Liver (tissue), 9 donors: Measurements from ENCODE around the gene SEC24D. TPM values are rescaled to one million over a fixed set of nuclear protein-coding genes. Genes with fewer than 3 reads are reported as not detected.

Source experiments
- DNase-seq: peaks from one replicate; pipeline ENCODE4 v3.0.0-alpha.2; 2017; ENCODE audit warnings: low spot score
- H3K27ac ChIP-seq, 2 donors: one replicate each; pipeline ENCODE4 v1.7.0; 2013; ENCODE audit warnings: inconsistent platforms in 2 of 2, low read length in 2 of 2, control low read depth in 1 of 2, low read depth in 1 of 2, mild to moderate bottlenecking in 1 of 2
- H3K27me3 ChIP-seq, 4 donors: one replicate each; pipeline versions ENCODE4 v1.6.1 to v1.7.0; 2013; ENCODE audit warnings: low read length in 3 of 4, inconsistent platforms in 1 of 4, mild to moderate bottlenecking in 1 of 4, moderate library complexity in 1 of 4; ENCODE audit not compliant: control insufficient read depth in 4 of 4, insufficient read depth in 4 of 4
- H3K36me3 ChIP-seq, 4 donors: one replicate each; pipeline versions ENCODE4 v1.6.1 to v1.7.0; 2013; ENCODE audit warnings: low read length in 3 of 4, mild to moderate bottlenecking in 3 of 4, low read depth in 1 of 4, moderate library complexity in 1 of 4; ENCODE audit not compliant: control insufficient read depth in 4 of 4, insufficient read depth in 3 of 4
- H3K4me1 ChIP-seq, 4 donors: one replicate each; pipeline versions ENCODE4 v1.6.1 to v1.7.0; 2013; ENCODE audit warnings: low read length in 3 of 4, mild to moderate bottlenecking in 3 of 4, moderate library complexity in 1 of 4; ENCODE audit not compliant: control insufficient read depth in 4 of 4, insufficient read depth in 4 of 4
- H3K4me3 ChIP-seq, 3 donors: one replicate each; pipeline versions ENCODE4 v1.6.1 to v1.7.0; 2013; ENCODE audit warnings: low read length in 3 of 3, control low read depth in 1 of 3, low read depth in 1 of 3, mild to moderate bottlenecking in 1 of 3
- H3K9ac ChIP-seq, 2 donors: one replicate each; pipeline ENCODE4 v1.7.0; 2013; ENCODE audit warnings: low read length in 2 of 2, mild to moderate bottlenecking in 2 of 2, moderate library complexity in 2 of 2, control low read depth in 1 of 2, low read depth in 1 of 2
- H3K9me3 ChIP-seq, 4 donors: one replicate each; pipeline versions ENCODE4 v1.6.1 to v1.7.0; 2013; ENCODE audit warnings: low read length in 3 of 4; ENCODE audit not compliant: control insufficient read depth in 4 of 4
- ATF3 ChIP-seq: IDR thresholded peaks from 2 replicates; pipeline ENCODE4 v1.6.1; 2016; ENCODE audit warnings: antibody characterized with exemption
- CTCF ChIP-seq: fragments of 150-350 bp; IDR thresholded peaks from 2 replicates; pipeline ENCODE4 v1.5.1; 2017; ENCODE audit warnings: improper control_type of control experiment, low read depth, low read length; ENCODE audit not compliant: missing input control
- GABPA ChIP-seq, 2 donors: IDR thresholded peaks in 1 of 2; conservative IDR thresholded peaks in 1 of 2; 2 replicates each; pipeline ENCODE4 v1.6.1; 2016; ENCODE audit warnings: antibody characterized with exemption in 2 of 2, mild to moderate bottlenecking in 1 of 2, moderate library complexity in 1 of 2
- HNF4A ChIP-seq, 2 donors: conservative IDR thresholded peaks; 2 replicates each; pipeline ENCODE4 v1.6.1; 2016; ENCODE audit warnings: antibody characterized with exemption in 2 of 2, mild to moderate bottlenecking in 2 of 2
- JUND ChIP-seq, 2 donors: IDR thresholded peaks; 2 replicates each; pipeline ENCODE4 v1.6.1; 2016; ENCODE audit warnings: antibody characterized with exemption in 2 of 2
- MAX ChIP-seq: IDR thresholded peaks from 2 replicates; pipeline ENCODE4 v1.6.1; 2016; ENCODE audit warnings: antibody characterized with exemption
- RAD21 ChIP-seq, 2 donors: IDR thresholded peaks; 2 replicates each; pipeline ENCODE4 v1.6.1; 2016; ENCODE audit warnings: antibody characterized with exemption in 2 of 2, mild to moderate bottlenecking in 2 of 2
- REST ChIP-seq: IDR thresholded peaks from 2 replicates; pipeline ENCODE4 v1.6.1; 2016; ENCODE audit warnings: antibody characterized with exemption, mild to moderate bottlenecking
- TAF1 ChIP-seq: conservative IDR thresholded peaks from 2 replicates; pipeline ENCODE4 v1.6.1; 2016; ENCODE audit warnings: antibody characterized with exemption, mild to moderate bottlenecking
- ZBTB33 ChIP-seq: IDR thresholded peaks from 2 replicates; pipeline ENCODE4 v1.6.1; 2016; ENCODE audit warnings: antibody characterized with exemption
- WGBS: extraction: QIAGEN DNeasy Blood & Tissue Kit; methylation state at CpG from one replicate; pipeline ENCODE4 v1.1.7; 2013; 5-methylcytosine and 5-hydroxymethylcytosine counted together
- polyA plus RNA-seq, 2 donors: library from polyadenylated mRNA; stranded (reverse) in 1 of 2; unstranded in 1 of 2; fragments of 200-250 nt in 1 of 2; fragments of >200 nt in 1 of 2; fragmentation: Nextera tagmentation in 1 of 2; extraction: Ambion mirVana in 1 of 2; gene quantifications; one replicate each; pipeline versions ENCODE4 v1.2.1 to v1.2.3, GENCODE V29; 2013 to 2015
- total RNA-seq, 2 donors: library from RNA; depleted of rRNA; stranded (reverse); fragments of >200 nt; gene quantifications; one replicate each; pipeline ENCODE4 v1.2.3, GENCODE V29; 2014
- donor health status: healthy.
- donor health status: healthy.
- donor health status: healthy.
- donor health status: healthy.
- donor health status: healthy.

SEC24D gene
- total and polyA plus RNA-seq, 4 donors = 16.0 to 80.8 (median 33.7) TPM

GRCh38 chr4:118776157-118776954 lies 59.6 kb downstream of the SEC24D start:
- TF ChIP-seq GABPA (IDR thresholded peaks at IDR 0.05 in 1 of 2, conservative IDR thresholded peaks at IDR 0.05 in 1 of 2) = no peak
- no peaks in the 10 kb centered on the region for H3K27me3 ChIP-seq
- WGBS = 35% methylated on average over 1 of the region's 1 CpG
- no peaks in the 10 kb centered on the region for H3K9me3 ChIP-seq
- peak overlapping the region in 1 of 2 donors; percentile 25 for H3K27ac ChIP-seq
- H3K9ac ChIP-seq = no peak overlapping the region
- peaks cover 0 to 2% (median 0%) of the 10 kb centered on the region in 4 donors for H3K36me3 ChIP-seq
- DNase-seq = no peak
- peaks cover 0 to 8% (median 1%) of the 10 kb centered on the region in 4 donors for H3K4me1 ChIP-seq
- H3K4me3 ChIP-seq = no peak overlapping the region

- no peaks in the 10 kb centered on the region for H3K27me3 ChIP-seq
- TF ChIP-seq CTCF = no peak
- TF ChIP-seq ATF3 = no peak
- TF ChIP-seq JUND (IDR thresholded peaks at IDR 0.05) = no peak
- TF ChIP-seq RAD21 (IDR thresholded peaks at IDR 0.05) = no peak
- TF ChIP-seq HNF4A (conservative IDR thresholded peaks at IDR 0.05) = no peak
- TF ChIP-seq GABPA (IDR thresholded peaks at IDR 0.05 in 1 of 2, conservative IDR thresholded peaks at IDR 0.05 in 1 of 2) = no peak
- no peak for TF ChIP-seq TAF1
- no peak for TF ChIP-seq REST
- no peak for TF ChIP-seq ZBTB33
- no peak for TF ChIP-seq MAX
- 94% methylated on average over 2 of the region's 2 CpGs for WGBS
- H3K9me3 ChIP-seq = no peaks in the 10 kb centered on the region
- no peak overlapping the region for H3K9ac ChIP-seq
- H3K36me3 ChIP-seq = peaks cover 0 to 2% (median 0%) of the 10 kb centered on the region in 4 donors
- no peak for DNase-seq
- no peak overlapping the region for H3K4me3 ChIP-seq
- no peak overlapping the region for H3K27ac ChIP-seq
- peaks cover 0 to 8% (median 1%) of the 10 kb centered on the region in 4 donors for H3K4me1 ChIP-seq
Measured at GRCh38 chr4:118775405-118775804, 60.5 kb downstream of the SEC24D start.
